CD4-positive, alpha-beta T cell treated with Interleukin-4 for 1 hour (primary cell): Measurements from ENCODE around the gene IMPA2.
"Not testable (repeated sequence)": the region's sequence is repeated elsewhere in the genome, so short reads cannot be mapped to it uniquely, and the experiment has no call there.

Source experiments
- DNase-seq, 2 donors: peaks; one replicate each; pipeline ENCODE4 v3.0.0-alpha.2; 2020 to 2022

Gene IMPA2

DNA sequence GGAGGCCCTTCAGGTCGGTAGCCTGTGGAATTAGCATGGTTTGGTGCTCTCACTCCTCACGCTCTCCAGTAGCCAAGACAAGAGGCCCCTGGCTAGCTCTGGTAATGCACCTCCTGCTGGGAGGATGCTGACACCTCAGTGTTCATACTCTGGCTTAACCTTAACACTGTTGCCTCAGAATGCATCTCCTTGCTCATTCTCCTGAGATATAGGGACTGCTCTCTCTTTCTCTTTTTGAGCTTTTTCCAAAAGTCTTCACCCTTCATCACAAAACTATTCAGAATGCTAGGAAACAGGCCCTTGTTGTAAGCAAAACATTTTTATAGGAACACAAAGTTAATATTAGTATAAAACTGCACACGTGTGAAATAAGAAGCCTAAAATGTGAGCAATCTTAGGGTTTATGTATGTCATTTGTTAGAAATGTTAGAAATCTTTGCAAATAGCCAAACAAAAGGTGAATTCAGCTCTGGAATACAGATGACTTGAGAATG lies 17.3 kb upstream of the IMPA2 start:
- DNase-seq: no peak

DNA sequence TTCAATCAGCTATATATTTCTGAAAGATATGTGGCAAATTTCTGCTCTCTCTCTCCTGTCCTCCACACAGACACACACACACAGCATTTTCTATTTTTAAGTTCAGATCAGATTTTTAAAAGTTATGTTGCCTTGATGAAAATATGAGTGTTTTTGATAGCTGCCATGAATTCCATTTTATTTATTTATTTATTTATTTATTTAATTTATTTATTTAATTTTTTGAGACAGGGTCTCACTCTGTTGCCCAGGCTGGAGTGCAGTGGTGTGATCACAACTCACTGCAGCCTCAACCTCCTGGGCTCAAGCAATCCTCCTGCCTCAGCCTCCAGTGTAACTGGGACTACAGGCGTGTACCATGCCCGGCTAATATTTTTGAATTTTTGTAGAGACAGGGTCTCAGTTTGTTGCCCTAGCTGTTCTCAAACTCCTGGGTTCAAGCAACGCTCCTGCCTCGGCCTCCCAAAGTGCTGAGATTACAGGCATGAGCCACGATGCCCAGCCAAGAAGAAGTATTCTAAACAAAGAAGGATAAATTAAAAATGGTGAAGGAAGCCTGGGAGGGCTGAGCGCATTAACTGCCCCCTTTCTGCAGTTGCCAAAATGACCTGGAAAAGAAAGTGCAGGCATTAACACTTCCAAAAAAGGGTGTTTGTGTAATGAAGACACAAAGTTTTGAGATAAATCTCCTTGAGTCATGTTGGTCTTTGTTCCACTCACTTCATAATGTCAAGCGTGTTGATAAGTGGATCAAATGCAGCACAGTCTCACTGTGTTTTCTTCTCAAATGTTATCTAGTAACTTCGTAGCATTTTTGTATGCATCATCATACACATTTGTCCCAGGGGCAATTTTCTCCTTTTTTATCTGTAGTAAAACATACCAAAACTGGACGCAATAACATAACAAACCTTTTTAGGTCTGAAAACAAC lies 11.1 kb upstream of the IMPA2 start:
- DNase-seq: no peak

DNA sequence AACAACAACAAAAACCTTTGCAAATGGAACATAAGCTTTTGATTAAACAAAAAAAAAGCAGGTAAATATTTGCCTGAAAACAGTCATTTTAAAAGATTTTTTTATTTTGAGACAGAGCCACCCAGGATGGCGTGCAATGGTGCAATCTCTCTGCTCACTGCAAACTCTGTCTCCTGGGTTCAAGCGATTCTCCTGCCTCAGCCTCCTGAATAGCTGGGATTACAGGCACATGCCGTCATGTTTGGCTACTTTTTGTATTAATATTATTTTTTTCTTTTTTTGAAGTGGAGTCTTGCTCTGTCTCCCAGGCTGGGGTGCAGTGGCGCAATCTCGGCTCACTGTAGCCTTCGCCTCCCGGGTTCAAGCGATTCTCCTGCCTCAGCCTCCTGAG lies 10.5 kb upstream of the IMPA2 start:
- not testable (repeated sequence) for DNase-seq

DNA sequence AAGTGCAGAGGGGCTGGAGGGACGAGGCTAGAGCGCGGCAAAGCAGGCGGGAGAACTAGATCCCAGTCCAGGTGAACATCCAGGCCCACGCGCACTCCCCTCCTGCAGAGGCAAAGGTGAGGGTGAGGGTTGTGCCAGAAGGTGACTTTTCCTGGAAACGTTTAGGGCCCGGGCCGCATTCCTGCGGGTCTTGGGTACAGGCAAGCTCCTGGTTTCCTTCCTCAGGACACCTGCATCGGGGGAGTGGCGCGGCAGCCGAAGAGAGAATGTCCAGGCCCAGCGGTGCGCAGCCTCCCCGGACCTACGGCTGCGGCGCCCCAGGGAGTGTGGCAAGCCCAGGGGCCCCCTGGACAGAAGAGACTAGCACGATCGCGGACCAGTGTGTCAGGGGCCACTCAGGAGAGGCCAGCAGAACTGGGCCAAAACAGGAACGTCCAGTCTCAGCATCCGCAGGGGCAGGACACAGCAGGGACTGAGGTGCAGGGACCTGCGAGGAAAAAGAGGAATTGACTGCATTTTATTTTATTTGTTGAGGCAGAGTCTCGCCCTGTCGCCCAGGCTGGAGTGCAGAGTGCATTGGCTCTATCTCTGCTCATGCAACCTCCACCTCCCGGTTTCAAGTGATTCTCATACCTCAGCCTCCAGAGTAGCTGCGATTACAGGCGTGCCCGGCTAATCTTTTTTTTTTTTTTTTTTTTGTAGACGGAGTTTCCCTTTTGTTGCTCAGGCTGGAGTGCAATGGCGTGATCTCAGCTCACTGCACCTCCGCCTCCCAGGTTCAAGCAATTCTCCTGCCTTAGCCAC lies 8.7 kb upstream of the IMPA2 start:
- DNase-seq: no peak

DNA sequence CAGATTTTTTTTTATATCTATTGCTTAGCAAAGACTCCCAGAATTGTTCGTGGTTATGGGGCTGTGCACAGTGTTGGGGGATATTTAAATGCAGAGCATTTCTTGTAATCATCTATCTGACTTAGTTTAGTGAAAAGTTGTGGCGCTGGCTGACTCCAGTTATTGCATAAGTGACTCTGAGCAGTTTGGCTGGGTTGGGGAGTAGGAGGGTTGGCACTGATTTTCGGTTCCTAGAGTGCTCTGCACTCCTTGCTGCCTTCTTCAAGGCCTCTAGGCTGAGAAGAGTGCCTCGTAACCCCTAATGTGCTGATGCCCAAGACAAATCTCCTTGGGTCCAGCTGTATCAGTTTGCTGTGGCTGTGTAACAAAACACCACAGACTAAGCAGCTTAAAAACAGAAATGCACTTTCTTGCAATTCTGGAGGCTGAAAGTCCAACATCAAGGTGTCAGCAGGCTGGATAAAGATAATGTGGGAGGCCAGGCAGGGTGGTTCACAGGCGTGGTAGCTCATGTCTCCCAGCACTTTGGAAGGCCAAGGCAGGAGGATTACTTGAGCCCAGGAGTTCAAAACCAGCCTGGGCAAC lies 6.5 kb upstream of the IMPA2 start:
- no peak for DNase-seq

DNA sequence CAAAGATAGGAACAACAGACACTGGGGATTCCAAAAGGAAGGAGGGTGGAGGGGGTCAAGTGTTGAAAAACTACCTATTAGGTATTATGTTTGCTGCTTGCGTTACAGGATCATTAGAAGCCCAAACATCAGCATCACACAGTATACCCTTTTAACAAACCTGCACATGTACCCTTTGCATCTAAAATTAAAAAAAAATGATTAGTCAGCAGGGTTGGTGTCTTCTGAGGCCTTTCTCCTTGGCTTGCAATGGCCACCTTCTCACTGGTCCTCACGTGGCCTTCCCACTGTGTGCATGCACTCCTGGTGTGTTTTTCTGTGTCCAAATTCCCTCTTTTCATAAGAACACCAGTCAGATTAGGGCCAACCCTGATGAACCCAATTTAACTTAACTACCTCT lies 5.6 kb upstream of the IMPA2 start:
- no peak for DNase-seq

DNA sequence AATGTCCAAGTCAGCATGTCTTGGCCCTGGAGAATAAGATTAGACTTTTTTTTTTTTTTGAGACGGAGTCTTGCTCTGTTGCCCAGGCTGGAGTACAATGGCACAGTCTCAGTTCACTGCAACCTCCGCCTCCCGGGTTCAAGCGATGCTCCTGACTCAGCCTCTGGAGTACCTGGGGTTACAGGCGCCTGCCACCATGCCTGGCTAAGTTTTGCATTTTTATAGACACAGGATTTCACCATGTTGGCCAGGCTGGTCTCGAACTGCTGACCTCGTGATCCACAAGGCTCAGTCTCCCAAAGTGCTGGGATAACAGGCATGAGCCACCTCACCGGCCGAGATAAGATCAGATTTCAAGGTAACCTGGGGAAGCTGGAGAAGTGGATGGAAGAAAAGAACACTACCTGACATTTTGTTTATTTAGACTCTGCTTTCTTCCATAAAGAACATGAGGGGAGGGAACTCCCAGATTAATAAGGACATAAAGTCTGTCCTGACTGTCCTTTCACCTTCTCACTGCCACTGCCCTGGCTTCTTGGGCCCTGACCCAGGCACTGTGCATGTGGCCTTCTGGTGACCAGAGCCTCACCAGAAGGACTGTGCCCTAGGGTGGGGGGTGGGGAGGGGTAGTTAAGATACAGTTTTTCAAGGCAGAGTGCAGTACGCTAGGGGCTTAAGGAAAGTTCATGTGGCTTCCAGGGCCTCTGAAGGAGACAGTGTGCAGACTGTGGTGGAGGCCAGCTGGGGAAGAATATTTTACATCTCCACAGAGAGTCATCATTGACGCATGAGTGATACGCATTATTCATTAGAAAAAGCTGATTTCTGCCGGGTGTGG lies 4.8 kb upstream of the IMPA2 start:
- no peak for DNase-seq

DNA sequence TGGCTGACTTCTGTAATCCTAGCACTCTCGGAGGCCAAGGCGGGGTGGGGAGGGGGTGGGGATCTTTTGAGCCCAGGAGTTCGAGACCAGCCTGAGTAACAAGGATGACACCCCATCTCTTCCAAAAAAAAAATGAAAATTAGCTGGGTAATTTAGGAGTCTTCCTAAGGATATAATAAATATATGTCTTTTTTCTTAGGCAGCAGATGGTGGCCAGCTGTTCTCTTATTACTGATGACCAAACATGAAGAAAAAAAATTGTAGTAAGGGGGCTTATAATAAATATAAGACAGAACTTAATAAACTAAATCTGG lies 4.2 kb upstream of the IMPA2 start:
- no peak for DNase-seq

DNA sequence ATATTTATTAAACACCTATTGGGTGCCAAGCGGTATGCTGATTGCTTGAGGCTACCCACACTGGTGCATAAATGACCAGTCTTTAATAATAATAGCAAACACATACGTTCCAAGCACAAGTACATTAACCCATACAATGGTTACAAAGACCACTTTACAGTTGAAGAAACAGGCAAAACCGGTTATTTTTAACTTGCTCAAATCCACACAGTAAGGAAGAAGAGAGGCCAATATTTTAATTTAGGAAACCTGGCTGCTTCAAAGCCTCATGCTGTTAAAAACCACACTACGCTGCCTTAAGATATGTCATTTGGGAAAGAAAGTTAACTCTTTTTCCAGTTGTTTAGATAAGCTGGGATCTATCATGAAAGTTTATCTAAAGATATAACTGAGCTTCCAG lies 2.4 kb upstream of the IMPA2 start:
- no peak for DNase-seq

DNA sequence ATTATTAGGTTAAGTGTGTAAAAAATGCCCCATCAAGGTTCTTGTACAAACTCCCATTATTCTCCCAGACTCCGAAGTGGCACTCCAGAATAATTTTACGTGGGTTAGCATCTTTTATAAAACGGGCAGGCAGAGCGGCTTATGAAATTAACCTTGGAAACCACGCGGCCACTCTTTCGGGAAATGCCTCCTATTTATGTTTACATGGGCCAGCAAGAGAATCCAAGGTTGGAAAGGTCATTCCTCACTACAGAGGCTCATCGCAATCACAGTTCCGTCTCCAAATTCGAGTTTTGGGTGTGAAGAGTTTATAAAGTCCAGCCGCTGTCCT lies 1.2 kb upstream of the IMPA2 start:
- no peak for DNase-seq

DNA sequence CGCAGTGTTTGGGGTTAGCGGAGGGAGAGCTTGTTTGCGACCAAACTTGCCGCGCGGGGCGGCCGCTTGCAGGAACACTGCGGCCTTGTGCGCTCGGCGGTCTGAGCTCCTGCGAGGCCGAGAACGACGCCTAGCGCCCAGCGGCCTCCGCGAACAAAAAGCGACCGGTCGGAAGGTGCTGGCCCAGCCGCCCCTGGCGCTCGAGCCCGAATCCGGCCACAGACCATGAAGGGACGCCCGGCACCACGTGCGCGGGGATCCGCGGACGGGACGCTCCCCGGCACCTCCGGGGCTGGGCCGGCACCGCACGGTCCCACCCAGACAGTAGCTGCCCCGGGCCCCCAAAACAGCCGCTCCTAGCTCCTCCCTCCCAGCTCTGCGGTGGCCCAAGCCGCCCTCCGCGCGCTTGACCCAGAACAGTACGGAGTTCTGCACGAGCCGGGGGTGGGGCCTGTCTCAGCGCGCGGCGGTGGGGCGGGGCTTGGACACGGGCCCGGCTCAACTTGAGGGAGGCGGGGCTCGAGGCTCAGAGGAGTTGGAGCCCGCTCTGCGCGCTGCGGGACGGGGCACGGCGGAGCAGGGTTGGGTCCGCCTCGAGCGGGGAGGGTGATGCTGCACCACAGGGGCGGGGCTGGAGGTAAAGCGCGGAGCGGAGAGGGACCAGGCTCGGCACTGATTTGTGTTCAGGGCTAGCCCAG lies 664 bp upstream of the IMPA2 start:
- peak; percentile 95 to 97 for DNase-seq

DNA sequence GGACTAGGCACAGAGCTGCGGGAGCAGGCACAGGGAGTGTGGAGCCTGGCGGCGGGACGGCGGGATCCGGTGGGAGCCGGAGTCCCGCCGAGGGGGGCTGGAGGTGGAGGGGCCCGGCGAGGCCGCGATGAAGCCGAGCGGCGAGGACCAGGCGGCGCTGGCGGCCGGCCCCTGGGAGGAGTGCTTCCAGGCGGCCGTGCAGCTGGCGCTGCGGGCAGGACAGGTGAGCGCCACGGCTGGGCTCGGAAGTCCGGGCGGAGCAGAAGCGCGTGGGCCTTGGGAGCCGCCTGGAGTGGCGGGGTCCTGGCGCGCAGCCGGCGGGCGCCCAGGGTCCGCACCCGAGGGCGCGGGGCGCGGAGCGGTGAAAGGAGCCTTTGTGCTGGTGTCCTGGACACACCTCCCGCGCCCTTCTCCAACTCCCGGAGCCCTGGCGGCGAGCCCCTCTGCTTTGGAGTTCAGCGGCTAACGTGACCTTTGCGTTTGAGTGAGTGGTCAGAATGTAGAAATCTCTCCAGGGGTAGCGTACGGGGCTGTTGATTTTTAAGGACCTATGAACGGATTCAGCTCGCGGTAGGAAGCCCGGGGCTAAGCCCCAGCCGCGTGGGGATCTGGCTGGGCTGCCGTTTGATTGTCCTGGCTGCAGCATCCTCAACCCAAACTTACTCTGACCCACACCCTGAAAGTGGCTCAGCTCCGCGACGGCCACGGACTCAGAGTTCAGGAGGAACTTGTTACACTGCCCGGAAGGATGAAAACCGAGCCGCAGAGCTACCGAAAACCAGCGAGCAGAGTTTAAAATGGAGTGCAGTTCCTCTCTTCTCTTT lies 448 bp downstream of the IMPA2 start:
- peak; percentile 14 to 27 for DNase-seq

DNA sequence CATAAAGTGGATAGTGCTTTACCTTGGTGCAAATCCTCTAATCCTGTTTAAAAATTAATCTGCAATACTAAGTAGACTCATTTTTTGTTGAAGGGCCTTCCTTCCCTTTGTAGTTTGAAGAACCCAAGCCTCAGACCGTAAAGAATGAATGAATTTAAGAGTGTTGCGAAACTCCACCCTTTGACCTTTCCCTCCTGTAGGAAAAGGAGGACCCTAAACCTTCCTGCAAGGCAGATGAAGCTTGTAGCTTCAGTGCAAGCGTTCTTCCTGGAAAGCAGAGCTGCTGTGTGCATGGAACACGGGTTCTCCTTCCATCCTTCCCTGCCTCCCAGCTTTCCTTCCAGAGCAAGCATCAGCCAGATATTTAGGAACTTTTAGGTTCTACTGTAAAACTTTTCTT lies 1.7 kb downstream of the IMPA2 start:
- no peak for DNase-seq

DNA sequence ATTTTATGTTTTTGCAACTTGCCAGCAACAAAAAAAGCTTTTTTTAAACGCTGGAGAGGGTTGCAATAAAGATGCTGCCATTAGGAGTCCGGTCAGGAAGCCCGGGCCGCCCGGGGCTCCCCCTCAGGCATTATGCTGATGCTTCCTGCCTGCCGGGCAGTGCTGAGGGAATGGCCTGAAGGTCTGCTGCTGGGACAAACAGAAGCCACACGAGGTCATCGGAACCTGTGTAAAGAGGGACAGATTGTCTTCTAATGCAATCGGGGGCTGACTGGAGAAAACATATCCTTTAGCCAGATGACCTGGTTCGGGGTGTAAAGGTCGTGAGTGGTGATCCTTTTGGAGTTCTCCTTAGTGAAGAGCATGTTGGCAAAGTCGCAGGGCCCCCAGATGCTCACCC lies 2.3 kb downstream of the IMPA2 start:
- no peak for DNase-seq

DNA sequence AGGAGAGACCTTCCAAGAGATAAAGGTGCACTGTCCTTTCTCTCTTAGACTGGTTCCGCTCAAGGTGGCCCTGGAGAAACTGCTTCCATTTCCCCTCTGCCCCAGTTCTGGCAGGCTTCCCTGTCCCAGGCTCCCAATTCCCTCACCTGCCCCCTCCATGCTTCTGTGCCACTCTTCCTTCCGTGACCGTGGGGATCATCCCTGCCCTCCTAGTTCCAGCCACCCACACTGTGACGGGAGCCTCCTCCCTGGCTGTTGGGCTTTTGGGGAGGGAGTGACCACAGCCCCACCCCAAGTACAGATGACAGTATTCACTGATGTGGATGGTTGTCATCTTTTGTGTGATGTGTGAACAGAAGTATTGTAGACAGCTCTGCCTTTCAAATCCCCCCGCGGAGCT lies 2.8 kb downstream of the IMPA2 start:
- no peak for DNase-seq

DNA sequence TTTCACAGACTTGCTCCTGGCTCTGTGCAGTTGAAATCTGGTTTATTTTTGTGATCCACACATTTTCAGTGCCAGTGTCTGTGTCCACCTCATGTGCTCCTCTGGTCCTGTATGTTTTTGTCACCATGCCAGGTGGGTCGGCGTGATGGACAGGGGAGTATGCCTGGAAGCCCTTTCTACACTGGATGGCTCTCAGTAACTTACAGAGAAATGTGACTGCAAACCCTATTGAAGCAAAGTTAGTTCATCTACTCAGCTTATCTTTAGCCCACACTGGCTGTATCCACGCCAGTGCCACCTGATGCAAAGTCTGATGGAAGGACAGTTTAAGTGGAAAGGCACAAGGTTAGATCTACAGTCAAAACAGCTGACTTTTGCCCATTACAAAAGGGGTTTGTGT lies 4.3 kb downstream of the IMPA2 start:
- no peak for DNase-seq

DNA sequence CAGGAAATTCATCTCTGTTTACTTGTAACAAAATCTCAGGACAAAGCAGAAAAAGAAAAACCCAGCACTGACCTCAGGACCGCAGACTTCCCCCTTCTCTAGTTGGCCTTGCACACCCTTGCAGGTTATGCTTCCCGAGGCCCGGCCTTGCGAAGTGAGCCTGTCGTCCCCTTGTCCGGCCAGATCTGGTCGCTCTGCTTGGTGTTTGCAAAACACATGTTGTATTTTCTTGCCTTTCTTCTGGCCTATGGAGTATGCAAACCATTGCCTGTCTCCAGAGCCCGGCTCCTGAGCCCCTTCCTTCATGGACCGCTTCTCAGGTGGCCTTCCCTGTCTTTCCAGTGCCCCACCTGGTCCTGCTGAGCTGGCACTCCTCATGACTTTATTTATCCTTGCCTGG lies 4.8 kb downstream of the IMPA2 start:
- no peak for DNase-seq

DNA sequence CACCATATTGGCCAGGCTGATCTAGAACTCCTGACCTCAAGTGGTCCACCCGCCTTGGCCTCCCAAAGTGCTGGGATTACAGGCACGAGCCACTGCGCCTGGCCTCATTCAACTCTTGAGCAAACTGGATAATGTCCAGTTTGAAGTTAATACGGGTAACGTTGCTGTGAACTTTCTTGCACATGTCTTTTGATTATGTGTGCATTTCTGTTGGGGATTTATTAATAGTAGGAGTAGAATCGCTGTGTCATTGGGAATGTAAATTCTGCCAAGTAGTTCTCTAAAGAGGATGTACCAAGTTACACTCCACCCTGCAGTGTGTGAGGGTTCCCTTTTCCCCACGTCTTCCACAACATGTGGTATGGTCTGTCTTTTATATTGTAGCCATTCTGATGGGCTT lies 6.2 kb downstream of the IMPA2 start:
- no peak for DNase-seq

DNA sequence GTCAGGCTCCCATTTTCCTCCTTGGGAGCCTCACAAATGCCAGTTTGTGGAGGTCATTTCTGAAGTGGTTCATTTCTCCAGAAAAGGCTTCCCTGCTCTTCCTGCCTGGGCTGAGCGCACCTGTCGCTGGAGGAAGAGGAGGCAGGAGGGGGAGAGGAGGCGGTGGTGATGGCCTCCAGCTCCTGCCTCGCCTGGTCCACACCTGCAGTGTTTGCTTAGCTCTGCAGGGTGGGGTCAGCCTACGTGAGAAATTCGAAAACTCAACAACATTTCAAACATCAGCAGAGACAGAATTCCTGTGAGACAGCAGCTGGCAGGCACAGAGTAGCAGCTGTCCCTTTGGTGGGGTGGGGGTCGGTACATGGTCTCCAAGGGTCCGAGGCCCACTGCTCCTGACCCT lies 7.9 kb downstream of the IMPA2 start:
- no peak for DNase-seq

DNA sequence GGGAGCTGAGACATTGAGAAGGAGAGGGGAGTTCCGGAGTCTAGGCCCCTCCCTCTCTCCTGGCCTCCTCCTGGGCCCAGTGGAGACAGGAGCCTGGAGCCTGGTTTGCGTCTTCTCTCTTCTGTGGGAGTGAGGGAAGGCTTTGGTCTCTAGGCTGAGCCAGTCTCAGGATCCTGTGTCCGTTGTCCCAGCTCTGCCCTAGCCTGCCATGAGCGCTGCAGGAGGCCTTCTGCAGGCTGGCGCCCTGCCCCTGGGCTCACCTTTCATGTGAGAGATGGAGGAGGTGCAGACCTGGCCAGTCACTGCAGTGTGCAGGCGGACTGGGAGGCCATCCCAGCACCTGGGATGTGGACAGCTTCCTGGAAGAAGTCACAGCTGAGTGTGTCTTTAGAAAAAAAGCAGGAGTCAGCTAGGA lies 8.7 kb downstream of the IMPA2 start:
- no peak for DNase-seq

DNA sequence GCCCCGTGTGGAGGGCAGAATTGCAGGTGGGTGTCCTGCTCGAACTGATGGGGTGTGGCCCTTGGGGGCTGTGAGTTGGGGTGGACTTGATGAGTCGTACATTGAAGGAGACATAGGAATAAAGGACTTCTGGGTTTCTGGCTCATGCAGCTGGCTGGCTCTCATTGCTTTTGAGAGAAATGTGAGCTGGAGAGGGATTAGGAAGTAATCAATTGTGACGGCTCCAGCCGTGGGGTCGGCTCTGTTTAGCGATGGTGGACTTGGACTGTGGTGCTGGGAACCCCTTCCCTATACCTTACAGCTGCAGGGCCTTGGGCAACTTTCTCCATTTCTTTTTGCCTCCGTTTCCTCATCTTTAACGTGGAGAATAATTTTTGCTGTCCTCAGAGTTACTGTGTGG lies 9.2 kb downstream of the IMPA2 start:
- DNase-seq: no peak
